Measurements from ENCODE around the gene PCDHB5. TPM values are rescaled to one million over a fixed set of nuclear protein-coding genes. Genes with fewer than 3 reads are reported as not detected.
A peak's percentile ranks its signal among the peaks of the same experiment; 100 is the strongest.
"Not testable (repeated sequence)": the region's sequence is repeated elsewhere in the genome, so short reads cannot be mapped to it uniquely, and the experiment has no call there.

Gene PCDHB5
- total RNA-seq (2021; fragmentation: NEBNext Ultra II Directional; extraction: Animal tissue kit (Norgen Biotek cat#: 25700)): under 1 TPM; 0.08 to 0.43 (median 0.23) TPM
- long read RNA-seq, partial matches to known transcripts: 0 of 1 reads
- long read RNA-seq, other reads (novel, unspliced or antisense): 0 of 1 reads

- peak within 1 kb of the TSS; percentile 82 for H3K4me3 Mint-ChIP-seq
- peak; percentile 68 for TF ChIP-seq CTCF (IDR thresholded peaks at IDR 0.05)
- no peaks in the 10 kb centered on the region for H3K27me3 Mint-ChIP-seq (ENCODE audit: insufficient read depth)
- peaks cover 14% of the 10 kb centered on the region for H3K9me3 Mint-ChIP-seq
- no peaks in the 10 kb centered on the region for H3K4me1 Mint-ChIP-seq (ENCODE audit: low read depth)
- no peak for DNase-seq
- H3K36me3 Mint-ChIP-seq (ENCODE audit: low read depth): peaks cover 10% of the 10 kb centered on the region
- H3K27ac Mint-ChIP-seq: no peak within 1 kb of the TSS
Measured at GRCh38 chr5:141135030-141135717, at the start of gene PCDHB5. PCDHB5 (plus strand) TSS chr5:141135206; CDS start chr5:141135435, 229 bp downstream.

- Mint-ChIP-seq H3K27ac (peak within 1 kb of the TSS; percentile 77), H3K4me1 (ENCODE audit: low read depth) (peaks cover 17% of the 10 kb centered on the region; the same call in 1 of the 2 replicates), H3K36me3 (ENCODE audit: low read depth) (peaks cover 12% of the 10 kb centered on the region), H3K27me3 (ENCODE audit: insufficient read depth) (peaks cover 4% of the 10 kb centered on the region), H3K9me3 (peaks cover 10% of the 10 kb centered on the region), H3K4me3 (peak within 1 kb of the TSS; percentile 94)
- DNase-seq: peak; percentile 69
- peak; percentile 85 for TF ChIP-seq CTCF (IDR thresholded peaks at IDR 0.05)
Measured at GRCh38 chr5:141094481-141095262, 40.3 kb upstream of the PCDHB5 start, which contains the start of gene PCDHB2. PCDHB2 (plus strand) TSS chr5:141094615; CDS start chr5:141094791, 176 bp downstream.

GRCh38 chr5:141095263-141095641, 39.8 kb upstream of the PCDHB5 start:
- TF ChIP-seq CTCF (IDR thresholded peaks at IDR 0.05): no peak
- no peak overlapping the region for H3K27ac Mint-ChIP-seq
- peaks cover 21% of the 10 kb centered on the region for H3K4me1 Mint-ChIP-seq (ENCODE audit: low read depth)
- H3K36me3 Mint-ChIP-seq (ENCODE audit: low read depth): peaks cover 13% of the 10 kb centered on the region
- peaks cover 4% of the 10 kb centered on the region for H3K27me3 Mint-ChIP-seq (ENCODE audit: insufficient read depth)
- H3K4me3 Mint-ChIP-seq: peak overlapping the region; percentile 94
- no peak for DNase-seq
- peaks cover 10% of the 10 kb centered on the region for H3K9me3 Mint-ChIP-seq

- H3K4me3 Mint-ChIP-seq; H3K27ac Mint-ChIP-seq; DNase-seq; H3K27me3 Mint-ChIP-seq (ENCODE audit: insufficient read depth): not testable (repeated sequence)
- H3K36me3 Mint-ChIP-seq (ENCODE audit: low read depth): peaks cover 17% of the 10 kb centered on the region
- peaks cover 27% of the 10 kb centered on the region for H3K4me1 Mint-ChIP-seq (ENCODE audit: low read depth)
- peaks cover 18% of the 10 kb centered on the region for H3K9me3 Mint-ChIP-seq
Measured at GRCh38 chr5:141096181-141096580, 38.8 kb upstream of the PCDHB5 start.

GRCh38 chr5:141096586-141096985, 38.4 kb upstream of the PCDHB5 start:
- Mint-ChIP-seq H3K36me3 (ENCODE audit: low read depth) (peaks cover 17% of the 10 kb centered on the region), H3K4me1 (ENCODE audit: low read depth) (peaks cover 27% of the 10 kb centered on the region), H3K9me3 (peaks cover 22% of the 10 kb centered on the region)
- not testable (repeated sequence) for H3K4me3 Mint-ChIP-seq; DNase-seq; H3K27me3 Mint-ChIP-seq (ENCODE audit: insufficient read depth); H3K27ac Mint-ChIP-seq

GRCh38 chr5:141100243-141100805, 34.7 kb upstream of the PCDHB5 start, which contains the start of gene PCDHB3:
PCDHB3 (plus strand) TSS chr5:141100473; CDS start chr5:141100650, 177 bp downstream.
- Mint-ChIP-seq H3K27ac (peak within 1 kb of the TSS; percentile 36), H3K4me1 (ENCODE audit: low read depth) (peaks cover 16% of the 10 kb centered on the region), H3K9me3 (peaks cover 31% of the 10 kb centered on the region), H3K27me3 (ENCODE audit: insufficient read depth) (peaks cover 3% of the 10 kb centered on the region; the same call in 1 of the 2 replicates), H3K4me3 (peak within 1 kb of the TSS; percentile 81), H3K36me3 (ENCODE audit: low read depth) (peaks cover 13% of the 10 kb centered on the region)
- DNase-seq: peak; percentile 68
- peak; percentile 84 for TF ChIP-seq CTCF (IDR thresholded peaks at IDR 0.05)

All from HFFc6 (cell line).